Hypothalamus (tissue), 51 donors: ENCODE data around the gene TENT4B.

Experiments
- DNase-seq, 51 donors: peaks; one replicate each; lab custom pipeline; 2025; lab: John Stamatoyannopoulos, UW

The TENT4B gene

DNA sequence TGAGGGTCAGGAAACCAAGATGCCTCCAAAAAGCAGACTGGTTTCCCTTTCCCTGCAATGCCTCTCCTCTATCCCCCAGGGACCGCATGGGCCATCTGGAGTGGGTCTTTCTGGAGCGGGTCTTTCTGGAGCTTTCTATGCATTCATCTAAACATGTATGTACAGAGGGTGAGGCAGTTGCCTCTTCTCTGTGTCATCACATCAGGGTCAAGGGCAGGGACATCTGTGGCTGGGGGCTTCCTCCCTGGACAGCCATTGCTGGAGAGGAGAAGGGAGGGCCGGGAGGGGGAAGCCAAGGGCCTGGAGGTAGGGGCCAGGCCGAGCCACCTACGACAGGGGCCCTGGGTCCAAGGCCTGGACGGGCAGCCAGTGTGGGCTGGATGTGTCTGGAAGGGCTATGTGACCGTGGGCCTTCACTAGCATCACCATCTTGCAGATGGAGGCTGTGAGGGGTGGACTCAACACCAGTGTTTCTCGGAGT lies 114.1 kb downstream of the TENT4B start:
- DNase-seq, result no peak

DNA sequence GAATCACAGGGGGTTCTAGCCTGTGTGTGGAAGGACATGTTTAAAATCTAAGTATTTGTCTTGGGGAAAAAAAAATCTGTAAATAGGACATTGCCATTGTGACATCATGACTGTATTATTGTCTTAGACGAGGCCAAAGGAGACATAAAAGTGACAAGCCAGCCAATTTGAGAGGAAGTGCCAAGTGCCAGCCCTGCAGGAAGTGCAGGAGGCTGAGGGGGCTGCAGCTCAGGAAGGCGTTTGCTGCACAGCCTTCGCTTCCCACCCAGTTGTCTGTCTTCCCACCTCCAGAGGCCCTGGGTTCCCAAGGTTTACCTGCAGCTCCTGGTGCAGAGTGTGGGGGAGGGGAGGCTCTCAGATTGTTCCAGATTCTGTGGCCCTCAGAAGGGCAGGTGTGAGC lies 114.5 kb downstream of the TENT4B start:
- DNase-seq, result peak in 1 of 51 donors; percentile 4

DNA sequence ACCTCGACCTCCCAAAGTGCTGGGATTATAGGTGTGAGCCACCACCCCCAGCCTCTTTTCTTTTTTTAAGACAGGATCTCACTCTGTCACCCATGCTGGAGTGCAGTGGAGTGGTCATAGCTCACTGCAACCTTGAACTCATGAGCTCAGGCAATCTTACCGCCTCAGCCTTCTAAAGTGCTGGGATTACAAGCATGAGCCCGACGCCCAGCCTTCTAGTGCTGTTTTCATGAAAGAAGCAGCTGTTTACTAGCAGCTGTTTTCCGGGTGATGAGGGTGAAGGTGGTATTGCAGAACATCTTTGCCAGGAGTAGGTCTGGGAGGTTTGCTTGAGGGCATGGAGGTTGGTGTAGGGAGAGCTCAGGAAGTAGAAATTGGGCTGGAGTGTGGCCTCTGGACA lies 115.2 kb downstream of the TENT4B start:
- DNase-seq, result no peak

DNA sequence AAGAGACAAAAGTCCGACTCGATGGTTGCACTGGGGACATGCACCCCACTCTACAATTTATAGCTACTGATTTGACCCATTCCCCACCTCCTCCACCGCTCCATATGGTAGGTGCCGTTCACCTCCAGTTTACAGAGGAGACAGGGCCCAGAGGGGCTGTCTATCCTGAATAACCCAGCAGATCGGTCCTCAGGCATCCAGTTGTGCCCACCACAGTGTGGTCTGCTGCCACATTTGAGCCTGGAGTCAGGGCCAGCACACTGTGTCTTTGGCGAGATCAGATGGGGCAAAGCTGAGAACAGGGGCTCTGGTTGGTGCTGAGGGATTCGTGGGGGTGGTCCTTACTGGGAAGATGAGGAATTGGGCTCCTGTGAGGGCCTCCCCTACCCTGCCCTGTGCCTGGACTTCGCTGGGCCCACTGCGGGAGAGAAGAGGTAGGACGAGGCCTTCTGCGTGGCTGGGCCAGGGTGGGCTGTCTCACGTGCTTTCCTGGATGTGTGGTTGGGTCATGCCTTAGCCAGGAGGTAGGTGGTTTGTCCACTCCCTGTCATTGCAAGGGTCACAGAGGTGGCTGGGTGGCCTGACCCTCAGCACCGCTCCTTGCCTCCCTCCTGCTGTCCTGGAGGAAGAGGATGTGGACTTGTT lies 116.1 kb downstream of the TENT4B start:
- DNase-seq, result no peak

DNA sequence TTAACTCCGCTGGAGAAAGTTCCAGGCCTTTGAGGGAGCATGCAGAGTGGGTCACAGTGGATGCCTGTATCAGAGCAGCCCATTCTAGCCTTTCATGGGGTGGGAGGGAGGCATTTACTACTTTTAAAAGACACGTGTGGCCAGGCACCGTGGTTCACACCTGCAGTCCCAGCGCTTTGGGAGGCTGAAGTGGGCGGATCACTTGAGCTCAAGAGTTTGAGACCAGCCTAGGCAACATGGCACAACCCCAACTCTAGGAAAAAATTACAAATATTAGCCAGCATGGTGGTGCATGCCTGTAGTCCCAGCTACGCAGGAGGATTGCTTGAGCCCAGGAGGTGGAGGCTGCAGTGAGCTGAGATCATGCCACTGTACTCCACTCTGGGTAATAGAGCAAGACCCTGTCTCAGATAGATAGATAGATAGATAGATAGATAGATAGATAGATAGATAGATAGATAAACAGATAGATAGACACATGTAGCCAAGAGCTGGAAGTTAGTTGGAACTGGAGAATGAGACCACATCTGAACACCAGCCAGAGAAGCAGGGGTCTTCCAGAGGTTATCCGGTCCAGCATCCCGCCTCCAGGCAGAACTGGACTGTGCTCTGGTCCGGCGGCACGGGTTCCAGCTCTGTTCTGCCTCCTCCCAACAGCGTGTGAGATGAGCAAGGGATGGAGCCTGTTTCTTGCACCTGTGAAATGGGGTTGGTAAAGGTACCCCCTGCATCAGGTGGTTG lies 116.8 kb downstream of the TENT4B start:
- DNase-seq, result no peak

DNA sequence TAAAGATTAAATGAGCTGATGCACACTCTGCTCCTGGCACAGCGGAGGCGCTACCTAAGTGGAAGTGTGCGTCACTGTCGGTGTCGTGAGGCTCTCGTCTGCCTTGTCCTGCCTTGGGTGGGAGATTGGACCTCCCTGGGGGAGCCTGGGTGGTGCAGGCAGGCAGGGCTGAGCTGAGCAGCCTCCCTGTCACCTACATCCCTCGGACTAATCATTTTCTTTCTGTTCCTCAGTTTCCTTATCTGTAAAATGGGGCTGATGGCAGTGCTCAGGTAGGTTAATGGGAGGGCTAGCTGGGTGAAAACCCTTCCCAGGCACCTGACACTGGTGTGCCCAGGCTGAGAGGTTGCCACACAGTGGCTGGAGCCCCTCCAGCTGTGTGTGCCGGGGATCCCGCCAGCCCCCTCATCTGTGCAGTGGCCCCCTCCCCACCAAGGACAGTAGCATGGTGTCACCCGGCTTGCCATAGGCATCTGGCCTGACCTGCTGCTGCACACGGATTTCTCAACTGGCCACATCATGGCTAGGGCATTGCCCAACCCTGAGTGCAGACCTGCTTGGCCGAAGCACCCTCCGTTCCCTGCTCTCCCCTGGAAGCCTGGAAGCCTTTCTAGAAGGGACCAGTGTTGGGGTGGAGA lies 117.5 kb downstream of the TENT4B start:
- DNase-seq, result no peak

DNA sequence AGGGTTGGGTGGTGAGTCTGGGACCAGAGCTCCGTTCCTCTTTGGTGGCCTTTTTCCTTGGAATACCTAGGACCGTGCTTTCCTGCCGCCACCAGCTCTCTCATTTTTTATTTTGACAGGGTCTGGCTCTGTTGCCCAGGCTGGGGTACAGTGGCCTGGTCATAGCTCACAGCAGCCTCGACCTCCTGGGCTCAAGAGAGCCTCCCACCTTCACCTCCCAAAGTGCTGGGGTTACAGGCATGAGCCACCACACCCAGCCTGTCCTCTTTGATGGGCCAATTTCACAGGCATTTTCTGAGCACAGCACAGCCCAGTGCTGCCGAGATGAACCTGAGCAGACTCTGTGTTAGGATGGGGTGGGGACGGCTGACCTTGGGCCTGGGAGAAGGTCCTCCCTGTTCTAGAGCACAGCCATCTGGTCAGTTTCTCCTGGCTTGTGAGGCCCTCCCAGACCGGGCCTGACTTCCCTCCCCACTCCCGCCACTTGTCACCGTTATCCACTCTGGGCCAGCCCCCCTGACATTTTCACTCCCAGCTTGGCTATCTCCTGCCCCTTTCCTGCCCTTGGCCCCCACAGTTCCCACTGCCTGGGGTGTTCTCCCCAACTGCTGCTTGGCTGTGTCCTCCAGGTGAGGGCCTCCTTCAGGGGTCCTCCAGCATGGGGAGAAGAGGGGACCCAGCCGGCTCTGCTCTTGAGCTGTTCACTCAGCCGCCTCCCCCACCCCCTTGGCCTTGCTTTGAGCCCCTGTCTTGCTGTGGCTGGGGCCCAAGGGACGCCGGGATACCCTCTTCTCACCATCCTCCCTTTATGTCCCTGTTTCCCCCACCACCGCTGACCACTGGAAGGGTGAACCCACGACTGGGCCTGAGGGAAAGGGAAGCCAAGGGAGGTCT lies 118.3 kb downstream of the TENT4B start:
- no peak for DNase-seq

DNA sequence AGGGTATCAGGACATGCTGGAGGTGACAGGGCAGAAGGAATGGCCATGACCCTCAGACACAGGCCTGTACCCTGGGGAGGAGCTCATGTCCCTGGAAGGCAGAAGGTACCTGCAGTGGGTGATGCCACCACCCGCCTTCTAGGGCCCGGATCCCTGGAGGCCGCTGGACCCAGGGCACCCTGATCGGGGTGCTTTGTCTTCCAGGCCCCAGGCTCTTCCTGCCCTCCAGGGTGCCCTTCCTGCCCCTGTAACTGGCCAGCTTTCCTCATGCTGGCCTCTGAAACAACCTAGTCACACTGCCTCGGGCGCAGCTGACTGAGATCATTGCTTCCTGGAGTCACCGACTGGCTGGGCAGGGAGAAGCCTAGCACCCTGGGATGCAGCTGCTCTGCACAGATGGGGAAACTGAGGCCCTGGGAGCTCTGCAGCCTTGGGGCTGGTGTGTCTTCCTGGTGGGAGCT lies 119.0 kb downstream of the TENT4B start:
- DNase-seq, result no peak

DNA sequence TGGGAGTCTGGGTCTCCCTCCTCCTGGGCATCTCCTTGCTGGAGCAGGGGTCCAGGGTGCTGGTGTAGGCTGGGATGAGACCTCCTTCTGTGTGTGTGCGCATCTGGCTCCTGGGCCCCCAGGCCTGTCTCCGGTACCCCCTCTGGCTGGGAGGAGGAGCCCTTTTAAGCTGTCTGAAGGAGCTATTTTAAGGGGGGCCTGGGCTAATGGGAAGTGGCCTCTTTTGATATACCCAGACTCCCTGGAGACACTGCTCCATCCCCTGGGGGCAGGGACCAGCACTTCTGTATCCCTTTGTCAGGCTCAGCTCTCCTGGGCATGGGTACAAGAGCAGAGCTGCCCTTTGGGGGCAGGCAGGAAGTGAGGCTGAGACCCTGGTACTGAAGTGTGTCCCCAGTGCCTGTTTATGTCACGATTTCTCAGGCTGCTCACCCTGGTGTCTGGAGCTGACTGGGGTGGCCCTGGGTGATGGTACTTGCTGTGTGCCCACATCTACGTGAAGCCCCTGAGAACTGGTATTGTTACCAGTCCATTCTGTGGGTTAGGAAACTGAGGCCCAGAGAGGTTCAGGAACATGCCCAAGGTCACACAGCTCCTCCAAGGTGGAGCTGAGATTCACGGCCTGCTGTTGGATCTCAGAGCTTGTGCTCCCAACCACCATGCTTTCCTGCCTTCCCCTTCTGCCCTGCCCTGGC lies 119.7 kb downstream of the TENT4B start:
- no peak for DNase-seq

DNA sequence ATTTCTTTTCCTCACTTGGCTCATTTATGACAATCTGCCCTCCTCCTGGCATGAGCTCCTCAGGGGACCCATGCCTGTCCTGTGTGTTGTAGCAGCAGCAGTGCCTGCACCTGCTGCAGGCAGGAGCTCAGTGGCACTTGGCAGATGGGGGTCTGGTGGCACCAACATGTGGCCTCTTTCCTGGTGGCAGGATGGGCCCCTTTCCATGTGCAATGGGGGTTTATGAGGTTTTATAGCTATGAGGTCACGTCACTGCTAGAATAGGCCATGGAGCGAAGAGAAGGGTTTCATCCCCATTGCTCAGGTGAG lies 120.2 kb downstream of the TENT4B start:
- no peak for DNase-seq

DNA sequence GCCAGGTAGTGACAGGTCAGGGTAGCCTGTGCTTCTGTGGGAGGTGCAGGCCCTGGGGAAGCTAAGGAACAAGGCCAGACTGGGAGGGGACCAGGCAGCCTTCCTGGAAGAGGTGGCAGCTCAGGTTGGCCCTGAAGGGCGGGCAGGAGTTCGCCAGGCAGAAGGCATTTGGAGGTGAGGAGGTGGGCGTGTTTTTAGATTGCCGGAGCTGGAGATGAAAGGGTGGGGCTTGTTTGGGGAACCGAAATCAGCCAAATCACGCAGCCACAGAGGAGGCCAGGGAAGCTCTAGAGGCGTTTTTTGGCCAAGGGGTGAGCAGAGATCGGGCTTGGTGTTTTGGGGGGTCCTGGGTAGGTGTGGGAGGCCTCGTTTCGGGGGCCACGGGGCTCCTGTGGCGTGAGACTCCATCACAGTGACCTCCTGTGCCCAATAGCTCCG lies 120.8 kb downstream of the TENT4B start:
- no peak for DNase-seq

DNA sequence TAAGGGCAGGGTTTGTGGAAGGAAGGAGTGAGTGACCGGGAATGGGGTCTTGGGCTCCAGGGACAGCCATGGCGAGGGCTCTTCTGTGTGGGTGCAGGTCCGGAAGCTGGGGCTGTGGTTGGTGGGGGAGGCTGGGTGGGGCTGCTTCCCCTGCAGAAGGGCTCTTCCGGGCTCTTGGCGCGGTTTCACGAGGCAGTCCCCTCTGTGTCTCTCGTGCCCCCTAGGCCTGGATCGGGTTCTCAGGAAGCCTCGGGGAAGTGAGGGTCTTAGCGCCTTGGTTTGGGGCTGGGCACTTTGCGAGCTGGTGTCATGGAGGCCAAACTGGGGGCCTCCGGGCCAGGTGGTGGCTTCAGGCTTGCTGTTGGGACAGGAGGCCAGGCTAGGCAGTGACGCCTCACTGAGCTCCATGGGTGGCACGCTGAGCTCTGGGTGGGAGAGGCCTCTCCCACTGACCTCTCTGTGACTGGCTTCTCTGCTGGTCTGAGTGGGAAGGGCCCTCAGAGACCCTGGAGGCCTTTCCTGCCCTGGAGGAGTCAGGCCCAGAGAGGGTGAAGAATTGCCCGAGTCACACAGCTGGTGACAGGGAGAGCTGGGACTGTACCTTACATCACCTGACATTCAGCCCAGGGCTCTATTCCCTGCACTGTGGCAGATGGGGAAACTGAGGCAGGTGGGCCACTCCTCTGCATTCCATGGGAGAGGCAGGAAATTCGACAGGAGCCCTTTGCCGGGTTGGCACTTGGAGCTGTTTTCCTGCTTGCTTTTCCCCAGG lies 121.4 kb downstream of the TENT4B start:
- DNase-seq, result no peak

DNA sequence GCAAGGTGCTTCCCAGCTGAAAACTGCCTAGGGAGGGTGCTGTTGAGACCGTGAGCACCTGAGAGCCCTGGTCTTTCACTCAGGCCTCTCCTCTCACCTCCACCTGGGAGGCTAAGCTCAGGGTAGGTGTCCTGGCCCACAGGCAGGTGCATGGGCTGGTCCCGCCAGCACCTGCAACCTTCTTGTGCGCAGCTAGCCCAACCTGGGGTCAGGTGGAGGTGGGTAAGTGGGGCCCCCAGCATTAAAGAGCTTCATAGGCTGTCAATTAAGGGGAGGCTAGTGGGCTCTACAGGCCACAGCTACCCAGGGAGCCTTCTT lies 122.0 kb downstream of the TENT4B start:
- no peak for DNase-seq

DNA sequence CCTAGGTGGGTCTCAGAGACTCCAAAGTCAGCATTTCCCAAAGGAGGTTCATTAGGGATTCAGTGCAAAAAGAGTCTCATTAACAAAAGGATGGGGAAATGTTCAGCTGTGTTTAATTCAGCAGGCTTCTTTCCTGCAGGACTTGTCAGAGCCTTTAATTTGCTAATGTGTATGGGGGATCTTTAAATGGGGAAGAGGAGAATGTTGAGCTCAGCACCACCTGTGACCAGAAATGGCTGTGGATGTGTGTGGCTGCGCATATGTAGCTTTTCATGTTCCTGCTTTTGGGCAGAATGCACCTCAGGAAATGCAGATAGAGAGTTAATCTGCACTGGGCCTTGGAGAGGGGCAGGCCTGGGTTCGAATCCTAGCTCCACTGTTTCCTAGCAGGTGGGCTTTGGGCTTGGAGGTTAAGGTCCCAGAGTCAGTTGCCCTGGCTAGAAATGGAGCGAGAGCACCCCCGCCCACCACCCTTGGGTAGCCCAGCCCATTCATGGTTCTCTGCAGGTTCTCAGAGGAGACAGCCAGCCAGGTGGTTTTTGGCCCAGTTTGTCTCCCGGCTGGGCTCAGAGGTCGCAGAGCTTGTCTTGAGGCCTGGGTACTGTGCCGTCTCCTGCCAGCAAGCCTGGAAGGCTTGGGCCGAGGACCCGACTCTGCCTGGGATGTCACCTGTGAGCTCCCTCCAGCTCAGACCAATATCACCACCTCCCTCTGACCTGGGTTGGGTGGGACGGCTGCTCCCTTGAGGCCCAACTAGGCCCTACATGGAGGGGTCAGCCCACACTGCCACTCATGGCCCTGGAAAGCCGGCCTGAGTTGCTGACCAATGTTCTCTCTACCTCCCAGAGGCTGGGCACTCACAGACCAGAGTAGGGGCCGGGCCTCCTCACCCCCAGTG lies 122.6 kb downstream of the TENT4B start:
- DNase-seq, result no peak

DNA sequence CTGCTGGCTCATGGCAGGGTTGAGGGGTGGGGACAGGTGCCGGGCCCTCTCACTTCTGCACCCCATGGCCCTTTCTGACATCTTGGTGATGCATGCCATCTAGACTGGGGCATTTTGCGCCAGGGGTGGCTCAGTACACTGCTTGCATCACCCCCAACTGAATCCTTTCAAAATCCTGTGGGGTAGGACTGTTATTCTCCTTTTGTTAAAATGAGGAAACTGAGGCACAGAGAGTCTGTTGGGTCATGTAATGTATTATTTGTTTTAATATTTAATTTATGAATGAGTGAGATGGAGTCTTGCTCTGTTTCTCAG lies 123.2 kb downstream of the TENT4B start:
- no peak for DNase-seq

DNA sequence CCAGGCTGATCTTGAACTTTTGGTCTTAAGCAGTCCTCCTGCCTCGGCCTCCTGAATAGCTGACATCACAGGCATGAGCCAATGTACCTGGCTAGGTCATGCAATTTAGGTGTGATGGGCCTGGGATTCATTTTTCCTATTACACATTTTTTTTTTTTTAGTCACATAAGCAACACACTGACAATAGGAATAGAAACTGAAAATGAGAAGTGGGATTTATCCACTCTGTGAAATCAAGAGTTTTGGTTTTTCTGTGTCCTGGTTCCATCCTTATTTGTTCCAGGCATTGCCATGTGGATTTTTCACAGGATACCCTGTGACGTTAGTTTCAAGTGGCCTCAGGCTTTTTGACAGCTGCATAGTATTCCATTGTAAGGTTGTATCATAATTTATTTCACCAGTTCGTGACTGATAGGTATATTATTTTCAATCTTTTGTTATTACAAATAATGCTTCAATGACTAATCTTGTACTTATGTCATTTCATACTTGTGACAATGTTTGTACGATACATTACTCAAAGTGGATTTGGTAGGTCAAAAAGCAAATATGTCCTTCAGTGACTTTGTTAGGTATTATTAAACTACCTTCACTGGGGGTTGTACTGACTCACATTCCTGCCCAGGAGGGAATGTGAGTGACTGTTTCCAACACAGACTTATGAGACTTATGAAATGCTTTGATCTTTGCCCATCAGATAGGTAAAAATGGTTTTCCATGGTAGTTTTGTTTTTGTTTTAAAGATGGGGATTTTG lies 123.9 kb downstream of the TENT4B start:
- DNase-seq, result no peak

DNA sequence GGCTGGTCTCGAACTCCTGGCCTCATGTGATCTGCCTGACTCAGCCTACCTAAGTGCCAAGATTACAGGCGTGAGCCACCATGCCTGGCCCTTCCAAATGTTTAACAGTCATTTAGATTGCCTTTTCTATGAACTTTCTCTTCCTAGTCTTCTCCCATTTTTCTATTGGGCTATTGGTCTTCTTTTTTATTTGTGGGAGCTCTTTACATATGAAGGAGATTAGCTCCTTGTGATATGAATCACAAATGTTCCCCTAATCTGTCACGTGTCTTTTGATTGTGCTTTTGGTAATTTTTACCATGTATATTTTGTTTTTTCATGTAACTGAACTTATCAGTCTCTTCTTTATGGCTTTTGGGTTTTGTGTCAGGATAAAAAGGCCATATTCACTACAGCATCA lies 125.1 kb downstream of the TENT4B start:
- no peak for DNase-seq

DNA sequence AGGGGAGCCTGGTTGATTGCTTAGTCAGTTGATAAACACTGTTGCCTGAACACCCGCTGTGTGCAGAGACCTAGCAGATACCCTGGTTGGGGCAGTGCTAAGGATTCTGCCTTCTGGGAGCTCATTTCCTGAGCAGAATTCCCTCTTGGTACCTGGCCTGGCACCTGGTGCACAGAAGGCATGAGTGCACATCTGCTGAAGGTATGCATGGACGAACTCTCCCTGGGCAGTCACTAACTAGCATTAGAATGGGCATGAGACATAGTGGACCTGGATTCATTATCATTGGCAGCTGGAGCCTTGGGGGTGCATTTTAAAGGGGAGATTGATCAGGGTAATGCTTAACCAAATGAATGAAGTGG lies 126.4 kb downstream of the TENT4B start:
- no peak for DNase-seq
